K562 (cell line): ENCODE measurements around the gene TIMP2. TPM values are rescaled to one million over a fixed set of nuclear protein-coding genes. Genes with fewer than 3 reads are reported as not detected.

Experiments used
- CHCHD3 ChIP-seq: fragments of 250-450 bp; sonication (Bioruptor Pico); IDR thresholded peaks from 2 replicates; pipeline ENCODE4 v2.1.2; 2022; ENCODE audit warnings: mild to moderate bottlenecking
- E2F3 ChIP-seq: fragments of 250-450 bp; sonication (Bioruptor Pico); IDR thresholded peaks from 2 replicates; pipeline ENCODE4 v1.4.0; 2020; ENCODE audit warnings: mild to moderate bottlenecking
- ELF1 ChIP-seq: fragments of 200-800 bp; sonication (Bioruptor generic); IDR thresholded peaks from 2 replicates; pipeline ENCODE4 v1.6.1; 2016; ENCODE audit warnings: missing genetic modification characterization, missing compliant biosample characterization
- KDM4B ChIP-seq, 2 experiments: fragments of 450-650 bp in 1 of 2; sonication (generic) in 1 of 2; IDR thresholded peaks; 2 replicates each; pipeline ENCODE4 v1.6.1; 2016 to 2017; ENCODE audit warnings: borderline replicate concordance in 2 of 2, antibody characterized with exemption in 1 of 2, low read depth in 1 of 2, mild to moderate bottlenecking in 1 of 2
- MGA ChIP-seq: fragments of 450-650 bp; IDR thresholded peaks from 2 replicates; pipeline ENCODE4 v1.6.1; 2016; ENCODE audit warnings: mild to moderate bottlenecking, moderate library complexity
- PHF8 ChIP-seq: fragments of 200-600 bp; sonication (generic); IDR thresholded peaks from 2 replicates; pipeline ENCODE4 v1.6.1; 2012; ENCODE audit warnings: mixed run types, mild to moderate bottlenecking, inconsistent platforms, low read length, moderate library complexity, borderline replicate concordance
- POLR2AphosphoS2 ChIP-seq: IDR thresholded peaks from 2 replicates; pipeline ENCODE4 v1.6.1; 2012; ENCODE audit warnings: low read length, improper control_type of control experiment
- POLR2H ChIP-seq: IDR thresholded peaks from 2 replicates; pipeline ENCODE4 v1.6.1; 2016; ENCODE audit warnings: missing genetic modification characterization, low read depth, mild to moderate bottlenecking, control low read depth, missing compliant biosample characterization, moderate library complexity
- PURB ChIP-seq: sonication (generic); formaldehyde crosslinking; IDR thresholded peaks from 2 replicates; pipeline ENCODE4 v1.9.0; 2021; ENCODE audit warnings: low read depth, mild to moderate bottlenecking, missing genetic modification reagents
- RFX1 ChIP-seq: fragments of 450-650 bp; IDR thresholded peaks from 2 replicates; pipeline ENCODE4 v1.6.1; 2016; ENCODE audit warnings: mild to moderate bottlenecking, moderate library complexity
- SMARCA4 ChIP-seq: fragments of 450-650 bp; IDR thresholded peaks from 2 replicates; pipeline ENCODE4 v1.6.1; 2016
- SMARCE1 ChIP-seq: fragments of 450-650 bp; IDR thresholded peaks from 2 replicates; pipeline ENCODE4 v1.7.1; 2016; ENCODE audit warnings: mild to moderate bottlenecking
- SOX6 ChIP-seq: fragments of 450-650 bp; IDR thresholded peaks from 2 replicates; pipeline ENCODE4 v1.6.1; 2014; ENCODE audit warnings: mild to moderate bottlenecking
- SPI1 ChIP-seq: IDR thresholded peaks from 2 replicates; pipeline ENCODE4 v1.6.1; 2011; ENCODE audit warnings: low read depth, low read length, control low read depth, borderline replicate concordance
- STAT5A ChIP-seq: IDR thresholded peaks from 2 replicates; pipeline ENCODE4 v1.6.1; 2012; ENCODE audit warnings: low read length, inconsistent platforms, borderline replicate concordance
- TAL1 ChIP-seq: fragments of 450-650 bp; IDR thresholded peaks from 2 replicates; pipeline ENCODE4 v1.6.1; 2016; ENCODE audit warnings: mild to moderate bottlenecking
- ZC3H4 ChIP-seq: sonication (generic); formaldehyde crosslinking; IDR thresholded peaks from 2 replicates; pipeline ENCODE4 v1.9.0; 2021; ENCODE audit warnings: missing genetic modification reagents, borderline replicate concordance
- ZFP91 ChIP-seq: sonication (generic); formaldehyde crosslinking; IDR thresholded peaks from 2 replicates; pipeline ENCODE4 v1.8.0; 2022; ENCODE audit warnings: mild to moderate bottlenecking, missing genetic modification reagents
- ZNF133 ChIP-seq: fragments of 250-450 bp; sonication (Bioruptor Pico); IDR thresholded peaks from 2 replicates; pipeline ENCODE4 v1.4.0; 2020; ENCODE audit warnings: mild to moderate bottlenecking
- polyA plus RNA-seq, 8 experiments: library from polyadenylated mRNA; depleted of rRNA in 4 of 8; stranded (reverse) in 5 of 8; unstranded in 3 of 8; fragments of >200 nt; fragmentation: Nextera tagmentation in 2 of 8; fragmentation: Illumina TruSeq in 1 of 8; extraction: Ambion mirVana in 2 of 8; extraction: Trizol in 1 of 8; gene quantifications; 2 replicates each; pipeline versions ENCODE4 v1.2.1 to v1.2.3, GENCODE V29; 2011 to 2014; ENCODE audit warnings: inconsistent platforms in 1 of 8, missing spikeins in 1 of 8
- total RNA-seq, 7 experiments: library from RNA; depleted of rRNA in 6 of 7; stranded (reverse); fragments of >200 nt in 6 of 7; fragmentation: Illumina TruSeq in 2 of 7; extraction: Trizol in 2 of 7; gene quantifications; 2 replicates each; pipeline versions ENCODE4 v1.2.1 to v1.2.3, GENCODE V29; 2011 to 2021; ENCODE audit warnings: low replicate concordance in 1 of 7

The TIMP2 gene
- total and polyA plus RNA-seq, 9 of the 15 experiments (the other 6 are each of a cell fraction or from before 2014, with no cell fraction given), result 0.55 TPM; not detected in 8

GRCh38 chr17:78883089-78883532 lies 42.1 kb downstream of the TIMP2 start (continued):
- TF ChIP-seq PHF8 (peak; percentile 12; the same call in 1 of the 2 replicates), RFX1 (no peak), POLR2H (tag) (no peak), MGA (no peak), ZFP91 (no peak), POLR2AphosphoS2 (no peak), CHCHD3 (CRISPR knock-in tag) (no peak), ZNF133 (CRISPR knock-in tag) (no peak), ZC3H4 (CRISPR knock-in tag) (no peak), SOX6 (no peak), KDM4B (IDR thresholded peaks at IDR 0.05; ENCODE audit: borderline replicate concordance in 2 of 2, low read depth in 1 of 2) (no peak), SMARCE1 (peak; percentile 54; the same call in 1 of the 2 replicates), SMARCA4 (peak; percentile 21; the same call in 1 of the 2 replicates), ELF1 (tag) (no peak), E2F3 (CRISPR knock-in tag) (no peak), TAL1 (no peak), SPI1 (no peak), STAT5A (no peak), PURB (CRISPR knock-in tag) (no peak)
